ENCODE data around the gene ATP1B2.
A peak's percentile ranks its signal among the peaks of the same experiment; 100 is the strongest.
"Not testable (repeated sequence)": the region's sequence is repeated elsewhere in the genome, so short reads cannot be mapped to it uniquely, and the experiment has no call there.

The ATP1B2 gene

GRCh38 chr17:7633093-7633492, 17.6 kb upstream of the ATP1B2 start:
- DNase-seq = no peak

DNA sequence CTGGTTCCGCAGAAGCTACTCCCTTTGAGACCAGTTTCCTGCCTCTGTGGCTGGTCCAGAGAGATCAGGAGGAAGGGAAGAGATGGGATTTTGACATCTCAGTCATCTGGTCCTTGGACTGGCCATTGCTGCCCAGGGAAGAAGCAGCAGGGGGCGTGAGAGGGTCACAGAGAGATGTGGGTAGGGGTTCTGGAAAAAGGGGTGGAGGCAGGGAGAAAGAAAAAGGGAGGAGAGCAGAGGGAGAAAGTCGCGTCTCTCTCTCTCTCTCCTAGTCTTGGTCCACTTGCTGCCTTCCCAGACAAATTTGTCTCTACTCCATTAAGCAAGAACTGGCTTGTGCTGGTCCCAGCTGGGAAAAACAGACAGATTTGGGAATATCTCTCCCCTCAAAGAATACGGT, 16.3 kb upstream of the ATP1B2 start:
- DNase-seq = peak; percentile 49

- DNase-seq = no peak
These were observed 14.6 kb upstream of the ATP1B2 start for GRCh38 chr17:7636163-7636562.

DNA sequence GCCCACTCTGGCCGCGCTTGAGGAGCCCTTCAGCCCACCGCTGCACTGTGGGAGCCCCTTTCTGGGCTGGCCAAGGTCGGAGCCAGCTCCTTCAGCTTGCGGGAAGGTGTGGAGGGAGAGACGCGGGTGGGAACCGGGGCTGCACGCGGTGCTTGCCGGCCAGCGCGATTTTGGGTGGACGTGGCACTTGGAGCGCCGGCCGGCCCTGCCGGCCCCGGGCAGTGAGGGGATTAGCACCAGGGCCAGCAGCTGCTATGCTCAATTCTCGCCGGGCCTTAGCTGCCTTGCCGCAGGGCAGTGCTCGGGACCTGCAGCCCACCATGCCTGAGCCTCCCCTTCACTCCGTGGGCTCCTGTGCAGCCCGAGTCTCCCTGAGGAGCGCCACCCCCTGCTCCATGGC, 9.9 kb upstream of the ATP1B2 start:
- no peak for DNase-seq

- not testable (repeated sequence) for DNase-seq
These were observed 9.1 kb upstream of the ATP1B2 start for GRCh38 chr17:7641635-7642034.

DNA sequence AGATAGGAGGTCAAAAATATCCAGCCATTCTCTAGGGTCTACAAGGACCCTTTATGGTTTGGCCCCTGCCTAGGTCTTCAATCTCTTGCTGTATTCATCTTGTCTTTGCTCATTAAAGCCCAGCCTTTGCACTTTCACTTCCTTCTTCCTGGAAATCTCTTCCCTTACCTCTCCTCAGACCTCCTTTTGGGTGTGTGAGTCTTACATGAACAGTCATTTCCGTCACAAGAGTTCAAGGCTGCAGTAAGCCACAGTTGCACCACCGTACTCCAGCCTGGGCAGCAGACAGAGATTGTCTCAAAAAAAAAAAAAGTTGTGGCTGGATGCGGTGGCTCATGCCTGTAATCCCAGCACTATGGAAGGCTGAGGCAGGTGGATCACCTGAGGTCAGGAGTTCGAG, 6.0 kb upstream of the ATP1B2 start:
- no peak for DNase-seq

GRCh38 chr17:7646457-7646856, 4.3 kb upstream of the ATP1B2 start:
- no peak for DNase-seq

- no peak for DNase-seq
These were observed 3.7 kb upstream of the ATP1B2 start for GRCh38 chr17:7647018-7647417.

- DNase-seq = peak; percentile 27
These were observed 455 bp downstream of the ATP1B2 start for GRCh38 chr17:7651097-7651664.

GRCh38 chr17:7651665-7652387, 1.1 kb downstream of the ATP1B2 start:
- DNase-seq = peak; percentile 70

DNA sequence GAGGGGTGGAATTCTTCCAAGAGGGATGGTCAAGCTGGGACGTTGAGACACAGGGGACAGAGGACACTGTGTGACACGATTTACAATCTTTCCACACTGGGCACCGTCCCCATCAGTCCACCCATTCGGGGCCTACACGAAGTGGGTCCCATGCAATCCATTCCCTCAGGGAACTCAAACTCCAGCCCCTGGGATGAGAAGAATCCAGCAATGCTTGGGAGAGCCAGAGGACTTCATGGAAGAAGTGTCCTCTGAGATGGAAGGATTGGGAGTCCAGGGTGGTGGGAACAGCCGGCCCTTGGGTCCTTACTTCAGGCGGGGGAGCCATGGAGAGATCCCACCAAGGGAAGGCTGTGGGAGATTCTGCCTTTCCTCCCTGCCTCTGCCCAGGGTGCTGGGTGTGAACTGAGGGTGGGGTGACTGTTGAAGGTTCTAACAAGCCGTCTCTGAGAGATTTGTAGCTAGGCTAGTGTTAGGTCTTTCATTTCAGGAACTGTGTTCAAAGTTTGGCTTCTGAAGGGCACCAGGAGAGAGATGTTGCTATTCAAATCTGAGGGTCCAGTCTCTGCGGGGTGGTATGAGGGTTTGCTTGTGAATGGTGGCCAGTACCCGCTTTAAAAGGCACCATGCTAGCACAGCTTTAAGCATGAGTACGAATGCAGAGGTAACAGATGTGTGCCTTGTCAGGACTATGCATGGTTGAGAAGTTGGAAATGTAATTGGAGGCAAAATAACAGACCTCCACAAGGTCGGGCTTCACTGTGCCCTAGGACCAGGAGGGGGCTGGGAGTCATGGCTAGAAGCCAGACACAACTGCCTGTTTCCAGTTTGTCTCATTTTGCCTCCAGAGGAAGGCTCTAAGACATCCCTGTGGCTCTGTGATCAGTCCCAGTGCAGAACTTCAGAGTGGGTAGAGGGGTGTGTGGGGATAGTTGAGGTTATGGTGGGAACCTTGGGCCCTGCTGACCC, 1.9 kb downstream of the ATP1B2 start:
- DNase-seq = no peak

- DNase-seq = no peak
These were observed 4.3 kb downstream of the ATP1B2 start for GRCh38 chr17:7654832-7655540.

DNA sequence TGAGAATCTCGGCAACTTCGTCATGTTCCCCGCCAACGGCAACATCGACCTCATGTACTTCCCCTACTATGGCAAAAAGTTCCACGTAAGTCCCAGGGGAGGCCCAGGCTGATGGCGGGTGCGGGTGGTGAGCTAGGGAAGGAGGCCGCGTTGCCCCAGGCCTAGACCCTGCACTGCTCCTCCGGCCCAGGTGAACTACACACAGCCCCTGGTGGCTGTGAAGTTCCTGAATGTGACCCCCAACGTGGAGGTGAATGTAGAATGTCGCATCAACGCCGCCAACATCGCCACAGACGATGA, 4.8 kb downstream of the ATP1B2 start:
- no peak for DNase-seq

DNA sequence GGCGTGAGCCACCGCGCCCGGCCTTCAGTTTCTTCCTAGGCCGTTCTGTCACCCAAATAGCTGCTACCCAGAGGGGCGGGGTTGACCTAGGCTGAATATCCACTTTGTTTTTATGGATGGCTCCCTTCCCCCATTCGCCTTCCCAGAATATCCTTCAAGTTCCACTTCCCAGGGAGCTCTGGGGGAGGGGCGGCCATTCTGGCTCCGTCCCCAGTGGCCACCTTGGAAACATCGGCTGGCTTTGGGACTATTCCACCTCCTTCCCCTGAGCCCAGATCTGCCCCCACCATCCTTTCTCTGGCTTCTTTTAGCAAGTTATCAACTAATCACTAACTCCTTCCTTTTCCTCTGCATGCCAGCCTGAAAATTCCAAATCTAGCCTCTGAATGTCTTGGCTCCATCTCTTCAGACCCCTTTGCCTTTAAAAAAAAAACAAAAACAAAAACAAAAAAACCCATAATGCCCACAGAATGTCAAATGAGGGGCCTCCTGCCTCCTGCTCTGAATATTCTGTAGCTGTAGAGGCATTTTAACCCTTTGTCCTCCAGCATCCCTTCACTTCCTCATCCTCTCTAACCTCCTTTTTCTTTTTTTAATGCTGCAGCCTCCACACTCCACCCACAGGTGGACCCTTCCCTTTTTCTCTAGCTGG, 6.4 kb downstream of the ATP1B2 start:
- DNase-seq = peak; percentile 45

GRCh38 chr17:7667656-7668406, 17.1 kb downstream of the ATP1B2 start:
- no peak for DNase-seq

DNA sequence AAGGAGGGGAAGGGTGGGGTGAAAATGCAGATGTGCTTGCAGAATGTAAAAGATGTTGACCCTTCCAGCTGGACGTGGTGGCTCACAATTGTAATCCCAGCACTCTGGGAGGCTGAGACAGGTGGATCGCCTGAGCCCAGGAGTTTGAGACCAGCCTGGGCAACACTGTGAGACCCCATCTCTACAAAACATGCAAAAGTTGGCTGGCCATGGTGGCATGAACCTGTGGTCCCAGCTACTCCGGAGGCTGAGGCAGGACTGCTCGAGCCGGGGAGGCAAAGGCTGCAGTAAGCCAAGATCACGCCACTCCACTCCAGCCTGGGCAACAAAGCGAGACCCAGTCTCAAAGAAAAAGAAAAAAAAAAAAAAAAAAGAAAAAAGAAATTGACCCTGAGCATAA, 17.8 kb downstream of the ATP1B2 start:
- no peak for DNase-seq

DNA sequence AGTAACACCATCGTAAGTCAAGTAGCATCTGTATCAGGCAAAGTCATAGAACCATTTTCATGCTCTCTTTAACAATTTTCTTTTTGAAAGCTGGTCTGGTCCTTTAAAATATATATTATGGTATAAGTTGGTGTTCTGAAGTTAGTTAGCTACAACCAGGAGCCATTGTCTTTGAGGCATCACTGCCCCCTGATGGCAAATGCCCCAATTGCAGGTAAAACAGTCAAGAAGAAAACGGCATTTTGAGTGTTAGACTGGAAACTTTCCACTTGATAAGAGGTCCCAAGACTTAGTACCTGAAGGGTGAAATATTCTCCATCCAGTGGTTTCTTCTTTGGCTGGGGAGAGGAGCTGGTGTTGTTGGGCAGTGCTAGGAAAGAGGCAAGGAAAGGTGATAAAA, 22.5 kb downstream of the ATP1B2 start:
- no peak for DNase-seq

DNA sequence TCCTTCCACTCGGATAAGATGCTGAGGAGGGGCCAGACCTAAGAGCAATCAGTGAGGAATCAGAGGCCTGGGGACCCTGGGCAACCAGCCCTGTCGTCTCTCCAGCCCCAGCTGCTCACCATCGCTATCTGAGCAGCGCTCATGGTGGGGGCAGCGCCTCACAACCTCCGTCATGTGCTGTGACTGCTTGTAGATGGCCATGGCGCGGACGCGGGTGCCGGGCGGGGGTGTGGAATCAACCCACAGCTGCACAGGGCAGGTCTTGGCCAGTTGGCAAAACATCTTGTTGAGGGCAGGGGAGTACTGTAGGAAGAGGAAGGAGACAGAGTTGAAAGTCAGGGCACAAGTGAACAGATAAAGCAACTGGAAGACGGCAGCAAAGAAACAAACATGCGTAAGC, 24.2 kb downstream of the ATP1B2 start:
- no peak for DNase-seq

DNA sequence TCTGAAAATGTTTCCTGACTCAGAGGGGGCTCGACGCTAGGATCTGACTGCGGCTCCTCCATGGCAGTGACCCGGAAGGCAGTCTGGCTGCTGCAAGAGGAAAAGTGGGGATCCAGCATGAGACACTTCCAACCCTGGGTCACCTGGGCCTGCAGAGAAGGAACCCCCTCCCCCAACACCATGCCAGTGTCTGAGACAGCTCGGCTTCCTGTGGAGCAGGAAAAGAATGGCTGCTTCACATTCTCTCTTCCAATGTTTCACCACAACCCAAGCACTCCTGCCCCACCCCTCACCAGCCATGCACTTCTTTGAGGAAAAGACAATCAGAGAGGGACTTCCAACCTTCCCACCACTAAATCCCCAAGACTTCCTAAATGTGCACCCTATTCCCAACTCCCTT, 25.8 kb downstream of the ATP1B2 start:
- DNase-seq = no peak

DNA sequence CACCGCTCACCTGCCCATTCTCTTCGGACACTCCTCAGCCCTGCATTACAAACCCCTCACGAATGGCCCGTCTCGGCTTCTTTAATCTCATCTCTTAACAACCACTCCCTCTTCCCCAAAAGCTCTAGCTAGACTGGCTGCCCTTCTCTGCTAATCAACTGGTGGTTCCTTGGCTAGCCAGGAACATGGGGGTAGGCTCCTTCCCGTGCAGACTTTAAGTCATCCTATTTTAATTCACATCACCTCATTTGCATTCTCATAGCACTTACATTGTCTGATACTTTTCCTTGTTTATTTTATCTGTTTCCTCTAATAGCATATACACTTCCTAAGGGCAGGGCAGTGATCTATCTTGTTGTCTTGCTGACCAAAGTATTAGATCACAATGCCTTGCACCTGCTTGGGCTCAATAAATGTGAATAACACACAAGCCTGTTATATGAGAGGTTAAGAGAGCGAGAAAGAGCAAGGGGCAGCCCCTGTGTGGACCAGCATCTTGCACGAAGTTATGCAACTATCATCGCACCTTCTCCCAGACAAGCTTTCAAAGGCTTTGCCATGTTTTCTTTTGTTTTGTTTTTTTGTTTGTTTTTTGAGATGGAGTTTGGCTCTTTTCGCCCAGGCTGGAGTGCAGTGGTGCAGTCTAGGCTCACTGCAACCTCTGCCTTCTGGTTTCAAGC, 26.8 kb downstream of the ATP1B2 start:
- DNase-seq = no peak
